MM.1S (cell line): ENCODE results near the gene CFAP77.

Experiments
- DNase-seq: peaks from one replicate; pipeline ENCODE4 v3.0.0-alpha.2; 2015
- H2AFZ ChIP-seq: fragments of 300-600 bp; sonication (generic); 2 replicates; pipeline ENCODE4 v1.6.0; 2016; ENCODE audit warnings: antibody characterized with exemption, low read length
- H3F3A ChIP-seq: fragments of 300-600 bp; sonication (generic); 2 replicates; pipeline ENCODE4 v1.6.1; 2016; ENCODE audit warnings: mild to moderate bottlenecking, antibody characterized with exemption, low read length, moderate library complexity, mixed read lengths; ENCODE audit not compliant: insufficient read depth
- H3K27ac ChIP-seq: fragments of 300-600 bp; sonication (generic); 2 replicates; pipeline ENCODE4 v1.5.1; 2016; ENCODE audit warnings: mild to moderate bottlenecking, low read length
- H3K27me3 ChIP-seq: fragments of 300-600 bp; sonication (generic); replicated peaks from 2 replicates; pipeline ENCODE4 v1.6.0; 2016; ENCODE audit warnings: low read length; ENCODE audit not compliant: insufficient read depth
- H3K36me3 ChIP-seq: fragments of 300-600 bp; sonication (generic); replicated peaks from 2 replicates; pipeline ENCODE4 v1.6.1; 2016; ENCODE audit warnings: mild to moderate bottlenecking, low read length, mixed read lengths; ENCODE audit not compliant: insufficient read depth
- H3K4me1 ChIP-seq: fragments of 300-600 bp; sonication (generic); 2 replicates; pipeline ENCODE4 v1.6.1; 2016; ENCODE audit warnings: low read length, mixed read lengths
- H3K4me2 ChIP-seq: fragments of 300-600 bp; sonication (generic); 2 replicates; pipeline ENCODE4 v1.6.0; 2016; ENCODE audit warnings: low read depth, low read length
- H3K4me3 ChIP-seq: fragments of 300-600 bp; sonication (generic); 2 replicates; pipeline ENCODE4 v1.5.1; 2016; ENCODE audit warnings: low read length, mixed read lengths
- H3K79me2 ChIP-seq: fragments of 300-600 bp; sonication (generic); 2 replicates; pipeline ENCODE4 v1.6.1; 2016; ENCODE audit warnings: mixed run types, low read length, mixed read lengths
- H3K9ac ChIP-seq: fragments of 300-600 bp; sonication (generic); 2 replicates; pipeline ENCODE4 v1.6.1; 2016; ENCODE audit warnings: low read length, mixed read lengths
- H3K9me2 ChIP-seq: fragments of 300-600 bp; sonication (generic); replicated peaks from 2 replicates; pipeline ENCODE4 v1.6.1; 2016; ENCODE audit warnings: mild to moderate bottlenecking, low read length, mixed read lengths; ENCODE audit not compliant: insufficient read depth
- H3K9me3 ChIP-seq: fragments of 300-600 bp; sonication (generic); replicated peaks from 2 replicates; pipeline ENCODE4 v1.6.1; 2016; ENCODE audit warnings: mild to moderate bottlenecking, low read length, mixed read lengths; ENCODE audit not compliant: insufficient read depth
- H4K20me1 ChIP-seq: fragments of 300-600 bp; sonication (generic); 2 replicates; pipeline ENCODE4 v1.6.1; 2016; ENCODE audit warnings: mild to moderate bottlenecking, low read length, moderate library complexity, mixed read lengths; ENCODE audit not compliant: insufficient read depth
- CTCF ChIP-seq: fragments of 300-600 bp; sonication (generic); IDR thresholded peaks from 2 replicates; pipeline ENCODE4 v1.5.1; 2016; ENCODE audit warnings: antibody characterized with exemption, low read length, mixed read lengths
- EZH2 ChIP-seq: fragments of 300-600 bp; sonication (generic); optimal IDR thresholded peaks from 2 replicates; pipeline ENCODE3; 2017; ENCODE audit warnings: low read depth, mild to moderate bottlenecking, antibody characterized with exemption, low read length, mixed read lengths
- EZH2phosphoT487 ChIP-seq: fragments of 300-600 bp; sonication (generic); IDR thresholded peaks from 2 replicates; pipeline ENCODE4 v1.6.1; 2018; ENCODE audit warnings: antibody characterized with exemption, low read length

Gene CFAP77

DNA sequence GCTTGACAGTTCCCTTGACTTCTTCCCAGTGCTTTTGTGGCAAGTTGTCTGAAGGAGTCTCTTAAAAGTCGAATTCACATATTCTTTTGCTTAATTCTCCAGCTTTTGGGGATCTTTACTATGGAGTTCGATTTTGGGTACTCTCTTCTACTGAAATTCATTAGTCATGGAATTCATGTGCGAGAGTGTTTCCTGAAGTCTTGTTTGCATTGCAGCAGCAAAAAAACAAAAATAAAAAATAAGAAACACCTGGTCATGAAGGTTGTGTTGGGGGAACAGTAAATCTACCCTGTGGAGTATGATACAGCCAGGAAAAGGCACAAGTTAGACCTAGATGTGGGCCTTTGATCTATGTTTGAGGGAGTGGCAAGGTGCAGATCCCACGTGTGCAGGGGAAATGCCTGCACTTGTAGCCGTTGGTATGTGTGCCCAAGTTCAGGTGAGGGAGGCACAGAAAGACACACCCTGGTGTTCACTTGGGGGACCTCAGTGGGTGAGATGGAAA lies 55.2 kb downstream of the CFAP77 start:
- H3K9me2 ChIP-seq = no peaks in the 10 kb centered on the region
- no peak overlapping the region for H3K4me2 ChIP-seq
- no peak overlapping the region for H3K9ac ChIP-seq
- TF ChIP-seq EZH2 = no peak
- no peak for TF ChIP-seq EZH2phosphoT487
- no peak for TF ChIP-seq CTCF
- H3K9me3 ChIP-seq = no peaks in the 10 kb centered on the region
- H3K27ac ChIP-seq = no peak overlapping the region
- no peak for DNase-seq
- H3K79me2 ChIP-seq = no peaks in the 10 kb centered on the region
- H3F3A ChIP-seq = no peaks in the 10 kb centered on the region
- H3K4me1 ChIP-seq = no peaks in the 10 kb centered on the region
- no peak overlapping the region for H2AFZ ChIP-seq
- H3K4me3 ChIP-seq = no peak overlapping the region
- no peaks in the 10 kb centered on the region for H4K20me1 ChIP-seq
- peaks cover 96% of the 10 kb centered on the region for H3K27me3 ChIP-seq
- H3K36me3 ChIP-seq = no peaks in the 10 kb centered on the region

DNA sequence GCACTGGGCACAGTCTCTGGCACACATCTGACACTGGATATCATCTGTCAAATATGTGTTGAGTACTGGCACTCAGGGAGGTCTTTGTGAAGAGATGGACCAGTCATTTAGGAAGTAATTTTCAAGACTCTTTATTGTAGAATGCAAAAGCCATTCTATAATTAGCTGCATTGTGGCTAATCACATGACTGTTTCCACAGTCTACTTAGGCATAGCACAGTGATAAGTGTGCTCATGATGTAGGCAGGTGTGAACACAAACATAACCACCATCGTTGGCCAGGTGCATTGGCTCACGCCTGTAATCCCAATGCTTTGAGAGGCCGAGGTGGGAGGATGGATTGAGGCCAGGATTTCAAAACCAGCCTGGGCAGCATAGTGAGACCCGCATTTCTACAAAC lies 62.2 kb downstream of the CFAP77 start:
- Histone ChIP-seq H3K4me2 (no peak overlapping the region), H3K9me3 (no peaks in the 10 kb centered on the region), H3K27ac (no peak overlapping the region), H3F3A (no peaks in the 10 kb centered on the region), H3K36me3 (no peaks in the 10 kb centered on the region), H4K20me1 (no peaks in the 10 kb centered on the region), H3K4me3 (no peak overlapping the region), H3K79me2 (no peaks in the 10 kb centered on the region), H2AFZ (no peak overlapping the region), H3K9me2 (no peaks in the 10 kb centered on the region), H3K4me1 (0 out of 2 replicates have a peak, but pooled peaks cover 6% of the 10 kb centered on the region), H3K9ac (no peak overlapping the region), H3K27me3 (peaks cover 93% of the 10 kb centered on the region)
- DNase-seq = no peak
- no peak for TF ChIP-seq CTCF

- H3K79me2 ChIP-seq = no peaks in the 10 kb centered on the region
- no peaks in the 10 kb centered on the region for H3K9me2 ChIP-seq
- 0 out of 2 replicates have a peak, but pooled peaks cover 6% of the 10 kb centered on the region for H3K4me1 ChIP-seq
- H3K4me2 ChIP-seq = no peak overlapping the region
- no peak overlapping the region for H3K4me3 ChIP-seq
- H3K27me3 ChIP-seq = peaks cover 93% of the 10 kb centered on the region
- no peak overlapping the region for H3K27ac ChIP-seq
- no peak for TF ChIP-seq CTCF
- H3K36me3 ChIP-seq = no peaks in the 10 kb centered on the region
- H3K9me3 ChIP-seq = no peaks in the 10 kb centered on the region
- H2AFZ ChIP-seq = no peak overlapping the region
- H3F3A ChIP-seq = no peaks in the 10 kb centered on the region
- no peaks in the 10 kb centered on the region for H4K20me1 ChIP-seq
- DNase-seq = no peak
- no peak overlapping the region for H3K9ac ChIP-seq
Measured at GRCh38 chr9:132472599-132472998, 62.6 kb downstream of the CFAP77 start.

GRCh38 chr9:132474253-132474652 lies 64.2 kb downstream of the CFAP77 start:
- TF ChIP-seq EZH2 (no peak), CTCF (no peak), EZH2phosphoT487 (no peak)
- H3K4me3 ChIP-seq = no peak overlapping the region
- H3K27ac ChIP-seq = no peak overlapping the region

More at GRCh38 chr9:132474253-132474652, 64.2 kb downstream of the CFAP77 start:
- no peaks in the 10 kb centered on the region for H4K20me1 ChIP-seq
- H3K4me1 ChIP-seq = 0 out of 2 replicates have a peak, but pooled peaks cover 6% of the 10 kb centered on the region
- no peak overlapping the region for H3K9ac ChIP-seq
- no peak overlapping the region for H2AFZ ChIP-seq
- no peaks in the 10 kb centered on the region for H3K36me3 ChIP-seq
- no peaks in the 10 kb centered on the region for H3F3A ChIP-seq
- no peak for DNase-seq
- H3K9me3 ChIP-seq = no peaks in the 10 kb centered on the region
- H3K4me2 ChIP-seq = no peak overlapping the region
- no peaks in the 10 kb centered on the region for H3K79me2 ChIP-seq
- H3K27me3 ChIP-seq = peaks cover 93% of the 10 kb centered on the region
- H3K9me2 ChIP-seq = no peaks in the 10 kb centered on the region
